Motor neuron (in vitro differentiated cells): ENCODE data around the gene FAM78B. TPM values are rescaled to one million over a fixed set of nuclear protein-coding genes. Genes with fewer than 3 reads are reported as not detected.
A peak's percentile ranks its signal among the peaks of the same experiment; 100 is the strongest.

Source experiments
- ATAC-seq, 8 experiments: fragments of 200-7000 bp; cut with Tn5 transposase; replicated peaks in 6 of 8; 2 replicates each; pipeline ENCODE4 v1.8.0; 2021; ENCODE audit warnings: mild to moderate bottlenecking in 8 of 8, moderate library complexity in 8 of 8
- H3K27ac ChIP-seq, 2 donors: fragments of 250-450 bp; sonication (Bioruptor Pico); 2 replicates each; pipeline ENCODE4 v1.9.0; 2021; ENCODE audit warnings: antibody characterized with exemption in 2 of 2, mild to moderate bottlenecking in 2 of 2, moderate library complexity in 1 of 2
- H3K4me1 ChIP-seq, 2 donors: fragments of 250-450 bp; sonication (Bioruptor Pico); replicated peaks in 1 of 2; 2 replicates each; pipeline ENCODE4 v1.6.1; 2021; ENCODE audit warnings: antibody characterized with exemption in 2 of 2, mild to moderate bottlenecking in 2 of 2, moderate library complexity in 1 of 2
- H3K4me3 ChIP-seq, 5 donors: fragments of 250-450 bp; sonication (Bioruptor Pico); 2 replicates each; pipeline ENCODE4 v1.9.0; 2021; ENCODE audit warnings: antibody characterized with exemption in 5 of 5, mild to moderate bottlenecking in 5 of 5, moderate library complexity in 4 of 5
- WGBS, 10 experiments: fragments of 450-650 bp; shearing (Covaris generic); methylation state at CpG; one replicate each; pipeline ENCODE4 v1.0.0; 2022; 5-methylcytosine and 5-hydroxymethylcytosine counted together
- in situ Hi-C, 9 experiments: fragments of 400-800 bp; cut with MboI; loops; one replicate each; pipeline ENCODE4 v1.15.0; 2021; ENCODE audit warnings: low sequenced_read_pairs in 9 of 9, low pct_unique_long_range_greater_than_20kb in 2 of 9; ENCODE audit not compliant: unreplicated experiment in 9 of 9
- total RNA-seq, 8 experiments: library from RNA; unstranded; fragments of 300-600 nt; gene quantifications; 2 replicates each; pipeline versions ENCODE4 v1.2.3 to v1.2.4, GENCODE V29; 2022

The FAM78B gene
- total RNA-seq, 8 experiments from 2014 or later, result 2.2 to 7.9 (median 4.9) TPM

DNA sequence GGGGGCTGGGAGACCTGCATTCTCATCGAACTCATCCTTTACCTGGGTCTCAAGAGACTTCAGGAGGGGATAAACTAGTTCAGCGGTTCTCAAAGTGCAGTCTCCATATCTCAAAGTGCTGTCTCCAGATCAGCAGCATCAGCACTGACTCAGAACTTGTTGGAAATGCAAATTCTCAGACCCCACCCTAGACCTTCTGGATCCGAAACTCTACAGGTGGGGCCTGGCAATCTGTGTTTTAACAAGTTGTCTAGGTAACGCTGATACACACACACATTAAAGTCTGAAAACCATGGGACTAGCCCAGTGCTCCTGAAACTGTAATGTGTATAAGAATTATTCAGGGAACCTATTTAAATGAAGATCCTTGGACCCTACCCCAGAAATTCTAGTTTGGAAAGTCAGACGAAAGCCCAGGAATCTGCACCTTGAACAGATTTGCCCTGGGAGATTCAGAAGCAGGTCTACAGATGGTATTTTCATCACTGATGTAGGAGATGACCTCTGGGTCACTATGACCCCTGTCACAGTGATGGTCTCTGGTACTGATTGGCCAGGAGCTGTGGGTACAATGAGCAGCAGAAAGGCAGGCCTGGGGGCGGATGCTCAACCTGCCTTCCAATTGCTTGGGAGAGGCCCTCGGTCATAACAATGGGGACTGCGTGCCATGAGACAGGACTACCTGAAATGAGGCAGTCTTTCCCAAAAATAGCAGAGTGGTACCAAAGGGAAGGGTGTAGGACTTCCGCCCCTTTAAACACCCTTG is 127.2 kb downstream of the FAM78B start:
- H3K4me1 ChIP-seq, result peaks cover 14 to 19% of the 10 kb centered on the region in 2 donors
- peak in 5 of 8 experiments; percentile 15 to 72 (median 42) for ATAC-seq
- WGBS, 10 experiments, result 10 to 100% (median 86%) methylated on average over 1 to 8 of the region's 9 CpGs; no CpG with 5 or more reads in 1 of the 10 experiments
- no peak overlapping the region for H3K4me3 ChIP-seq
- in situ Hi-C loops, result no loop called here
- no peak overlapping the region for H3K27ac ChIP-seq

DNA sequence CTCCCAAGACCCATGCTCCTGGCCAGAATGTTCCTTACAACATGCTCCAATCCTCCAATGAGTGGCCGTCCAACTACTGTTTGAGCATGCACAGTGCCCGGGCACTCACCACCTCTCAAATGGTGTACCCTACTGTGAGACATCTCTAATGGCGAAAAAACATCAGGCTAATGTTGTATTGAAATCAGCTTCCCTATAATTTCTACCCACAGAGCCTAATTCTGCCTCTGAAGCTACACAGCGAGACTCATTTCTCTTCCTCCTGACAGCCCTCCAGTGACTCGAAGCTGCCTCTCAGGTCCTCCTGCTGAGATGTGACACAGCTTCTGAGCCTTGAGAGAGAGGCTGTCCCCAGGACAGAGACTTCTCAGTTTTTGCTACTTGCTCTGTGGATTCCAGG is 130.7 kb downstream of the FAM78B start:
- in situ Hi-C loops, result no loop called here

DNA sequence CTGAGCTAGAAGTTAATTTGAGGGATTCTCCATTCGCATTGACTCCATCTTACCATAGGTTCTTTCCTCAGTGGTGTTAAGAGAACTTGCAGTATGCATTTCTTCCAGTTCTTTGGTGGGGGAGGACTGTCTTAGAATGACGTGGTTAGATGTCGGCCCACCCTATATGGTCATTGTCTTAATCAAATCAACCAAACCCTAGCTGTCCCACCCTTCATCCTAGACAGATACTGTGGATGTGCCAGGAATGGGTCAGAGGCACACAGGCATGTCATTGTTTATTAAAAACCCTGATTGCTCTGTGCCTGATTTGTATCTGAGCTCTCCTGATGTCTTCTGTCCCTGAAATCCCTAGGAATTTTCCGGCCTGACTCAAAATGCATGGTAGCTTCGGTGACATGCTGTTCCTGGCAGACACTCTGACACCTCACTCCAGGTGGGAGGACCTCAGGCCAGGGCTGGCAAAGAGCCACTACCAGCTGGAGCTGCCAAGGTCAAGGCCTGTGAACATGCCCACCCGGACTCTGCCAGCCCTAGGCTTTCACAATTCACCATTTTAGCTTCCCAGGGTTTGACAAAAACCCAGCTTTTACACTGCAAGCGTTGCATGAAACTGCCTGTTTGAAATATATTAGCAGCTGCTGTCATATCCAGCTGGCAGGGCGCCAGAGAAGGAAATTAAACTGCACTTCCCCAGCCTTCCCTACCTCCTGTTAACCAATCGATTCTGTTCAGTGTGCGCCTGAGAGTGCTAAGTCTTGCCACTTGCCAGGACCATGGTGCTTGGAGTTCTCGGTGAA is 134.0 kb downstream of the FAM78B start:
- WGBS, 10 experiments, result 0 to 100% (median 77%) methylated on average over 1 to 11 of the region's 11 CpGs
- in situ Hi-C loops, result no loop called here
- Histone ChIP-seq H3K4me3 (no peak overlapping the region), H3K4me1 (peaks cover 0 to 12% of the 10 kb centered on the region in 2 donors), H3K27ac (peak overlapping the region in 1 of 2 donors; percentile 18)
- ATAC-seq, result peak in 6 of 8 experiments; percentile 38 to 87 (median 57)

More for the DNA sequence above, 130.7 kb downstream of the FAM78B start:
- no peak for ATAC-seq
- Histone ChIP-seq H3K4me1 (peaks cover 14 to 29% of the 10 kb centered on the region in 2 donors), H3K27ac (no peak overlapping the region), H3K4me3 (no peak overlapping the region)
- 0 to 83% (median 64%) methylated on average over 1 to 5 of the region's 5 CpGs; no CpG with 5 or more reads in 5 of the 10 experiments for WGBS, 10 experiments

DNA sequence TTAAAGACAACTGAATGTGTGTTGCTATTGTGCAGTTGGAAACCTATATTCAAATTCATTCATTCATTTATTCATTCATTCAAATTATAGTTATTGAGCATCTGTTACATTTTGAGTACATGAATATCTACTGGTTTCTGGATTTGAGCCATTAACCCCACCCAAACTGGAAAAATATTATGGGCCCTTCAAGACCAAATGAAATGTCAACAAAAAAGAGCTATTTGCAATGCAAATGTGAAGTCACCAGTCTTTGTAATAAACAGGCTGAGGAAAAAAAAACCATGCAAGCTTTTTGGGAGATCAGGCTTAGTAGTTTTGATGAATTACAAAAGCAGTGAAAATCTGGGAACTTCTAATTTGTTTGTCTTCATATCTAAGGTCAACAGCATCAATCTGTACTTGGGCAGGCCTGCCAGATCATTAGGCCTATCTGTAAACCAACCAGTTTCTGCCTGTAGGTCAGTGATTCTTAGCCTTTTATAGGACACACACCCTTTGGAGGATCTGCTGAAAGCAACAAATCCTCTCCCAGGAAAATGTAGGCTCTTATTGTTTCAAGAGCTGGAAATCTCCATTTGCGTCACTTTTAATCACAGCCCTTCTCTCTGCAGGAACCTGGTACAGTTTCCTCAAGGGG is 134.7 kb downstream of the FAM78B start:
- Histone ChIP-seq H3K4me1 (peaks cover 0 to 12% of the 10 kb centered on the region in 2 donors), H3K27ac (no peak overlapping the region), H3K4me3 (no peak overlapping the region)
- WGBS, 10 experiments, result 0 to 100% (median 100%) methylated on average over 1 of the region's 1 CpG; no CpG with 5 or more reads in 5 of the 10 experiments
- ATAC-seq, result peak in 3 of 8 experiments; percentile 55 to 83 (median 59)
- in situ Hi-C loops, result no loop called here

DNA sequence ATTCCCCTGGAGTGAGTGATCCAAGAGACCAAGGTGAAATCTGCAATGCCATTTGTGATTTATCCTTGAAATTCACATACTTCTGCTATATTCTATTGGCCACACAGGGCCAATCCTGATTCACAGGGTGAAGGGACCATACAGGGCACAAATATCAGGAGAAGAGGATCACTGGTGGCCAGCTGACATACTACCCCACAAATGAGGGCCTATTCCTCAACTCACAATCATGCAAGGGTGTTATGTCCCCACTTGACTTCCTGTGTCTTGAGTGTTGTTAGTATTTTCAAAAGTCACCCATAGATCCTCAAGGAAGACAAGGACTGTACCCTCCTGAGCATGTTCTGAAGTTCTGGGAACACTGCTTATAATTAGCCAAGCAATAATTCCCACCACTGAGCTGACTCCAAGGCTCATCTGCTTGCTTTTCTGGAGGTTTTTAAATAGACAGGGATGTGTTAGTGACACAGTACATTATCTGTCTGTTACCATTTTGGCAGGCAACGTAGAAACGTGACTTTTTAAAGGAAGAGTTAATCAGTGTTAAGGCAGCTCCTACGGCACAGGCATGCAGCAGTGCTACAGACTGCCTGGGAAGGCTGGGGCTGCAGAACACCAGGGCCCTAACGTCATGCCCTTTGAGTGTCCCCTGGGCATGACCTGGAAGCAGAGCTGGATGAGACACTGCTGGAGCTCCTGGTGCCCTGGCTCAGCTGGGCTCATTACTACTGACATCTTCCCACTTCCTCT is 137.4 kb downstream of the FAM78B start:
- peaks cover 0 to 12% of the 10 kb centered on the region in 2 donors for H3K4me1 ChIP-seq
- H3K27ac ChIP-seq, result no peak overlapping the region
- H3K4me3 ChIP-seq, result no peak overlapping the region
- in situ Hi-C loops, result no loop called here
- 20 to 100% (median 68%) methylated on average over 1 to 4 of the region's 4 CpGs; no CpG with 5 or more reads in 3 of the 10 experiments for WGBS, 10 experiments
- ATAC-seq, result no peak

DNA sequence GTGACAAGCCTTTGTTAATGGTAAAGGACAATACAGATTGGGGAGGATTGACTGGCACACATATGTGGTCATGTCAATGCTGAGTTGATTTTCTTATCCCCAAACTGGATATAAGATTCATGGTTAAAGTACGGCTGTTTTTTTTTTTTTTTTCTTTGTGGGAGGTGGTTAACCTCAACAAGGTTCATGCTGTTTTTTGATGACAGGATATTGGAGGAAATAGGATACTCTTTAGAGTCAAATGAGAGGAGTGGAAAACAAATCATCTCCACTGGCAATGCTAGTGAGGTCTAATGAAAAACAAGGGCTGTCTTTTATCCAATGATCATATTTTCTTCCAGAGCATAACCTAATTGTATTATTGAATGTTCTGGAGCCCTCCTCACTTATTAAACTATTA is 140.2 kb downstream of the FAM78B start:
- no peak for ATAC-seq
- H3K4me1 ChIP-seq, result no peaks in the 10 kb centered on the region
- no peak overlapping the region for H3K4me3 ChIP-seq
- 33 to 100% (median 84%) methylated on average over 1 of the region's 1 CpG; no CpG with 5 or more reads in 4 of the 10 experiments for WGBS, 10 experiments
- H3K27ac ChIP-seq, result no peak overlapping the region
- in situ Hi-C loops, result no loop called here

DNA sequence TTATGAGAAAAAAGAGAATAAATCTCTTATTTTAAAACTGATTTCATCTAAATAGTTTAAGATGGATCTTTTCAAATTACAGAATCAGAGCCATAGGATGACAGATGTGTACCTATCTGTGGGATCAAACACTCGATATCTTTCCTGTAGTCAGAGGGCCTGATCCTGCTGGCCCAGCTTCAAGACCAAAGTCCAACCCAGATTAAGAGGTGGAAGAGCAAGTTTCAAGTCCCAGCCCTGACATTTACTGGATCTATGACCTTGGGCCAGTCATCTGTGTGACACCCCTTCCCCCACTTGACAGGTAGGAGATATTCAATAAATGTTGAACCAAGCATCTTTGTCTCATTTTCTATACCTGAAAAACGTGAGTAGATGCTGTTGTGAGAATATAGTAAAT is 140.7 kb downstream of the FAM78B start:
- H3K27ac ChIP-seq, result no peak overlapping the region
- ATAC-seq, result no peak
- no peak overlapping the region for H3K4me3 ChIP-seq
- H3K4me1 ChIP-seq, result no peaks in the 10 kb centered on the region
- in situ Hi-C loops, result no loop called here
- WGBS, 10 experiments, result 19 to 75% (median 49%) methylated on average over 1 to 2 of the region's 2 CpGs; no CpG with 5 or more reads in 5 of the 10 experiments

DNA sequence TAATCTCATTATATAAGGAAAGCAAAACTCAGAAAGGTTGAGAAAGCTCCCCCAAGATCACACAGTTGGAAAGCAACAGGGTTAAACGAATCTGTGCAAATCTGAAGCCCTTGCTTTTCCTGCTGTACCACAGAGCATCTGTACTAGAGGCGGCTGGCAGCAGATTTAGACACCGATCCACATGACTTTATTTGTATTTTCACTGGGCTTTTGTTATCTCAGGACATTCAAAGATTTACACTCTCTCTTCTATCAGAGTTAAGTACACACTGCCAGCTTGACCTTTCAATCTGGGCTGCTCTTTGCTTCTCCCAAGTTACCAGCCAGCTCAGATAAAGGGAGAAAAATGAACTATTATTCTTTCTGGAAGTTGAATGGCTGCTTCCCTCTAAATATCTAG is 146.6 kb downstream of the FAM78B start:
- no peak overlapping the region for H3K4me3 ChIP-seq
- H3K27ac ChIP-seq, result no peak overlapping the region
- WGBS, 10 experiments, result 0 to 46% (median 27%) methylated on average over 1 to 3 of the region's 3 CpGs; no CpG with 5 or more reads in 3 of the 10 experiments
- H3K4me1 ChIP-seq, result peaks cover 0 to 7% of the 10 kb centered on the region in 2 donors
- peak in 4 of 8 experiments; percentile 33 to 99 (median 60) for ATAC-seq
- in situ Hi-C loops, result no loop called here
